GM12891 (cell line): ENCODE data around the gene TUBD1.
"Not testable (repeated sequence)": the region's sequence is repeated elsewhere in the genome, so short reads cannot be mapped to it uniquely, and the experiment has no call there.

ENCODE experiments used
- DNase-seq: peaks from one replicate; pipeline ENCODE4 v3.0.0; 2011; ENCODE audit warnings: low spot score; ENCODE audit not compliant: insufficient read length
- FAIRE-seq: peaks from 2 replicates; lab custom pipeline; 2011; peaks lifted over from hg19 to GRCh38; lab: Jason Lieb, UNC
- PAX5 ChIP-seq: IDR thresholded peaks from 2 replicates; pipeline ENCODE4 v1.6.1; 2011; ENCODE audit warnings: low read length, moderate library complexity, mild to moderate bottlenecking; ENCODE audit not compliant: insufficient read depth, severe bottlenecking
- POLR2A ChIP-seq: IDR thresholded peaks from 2 replicates; pipeline ENCODE4 v1.6.1; 2011; ENCODE audit warnings: low read depth, low read length, control low read depth
- POLR2AphosphoS5 ChIP-seq: IDR thresholded peaks from 2 replicates; pipeline ENCODE4 v1.6.1; 2011; ENCODE audit warnings: low read depth, low read length, control low read depth
- POU2F2 ChIP-seq: IDR thresholded peaks from 2 replicates; pipeline ENCODE4 v1.6.1; 2011; ENCODE audit warnings: low read depth, mild to moderate bottlenecking, control low read depth, low read length, moderate library complexity
- SPI1 ChIP-seq: IDR thresholded peaks from 2 replicates; pipeline ENCODE4 v1.6.1; 2011; ENCODE audit warnings: low read depth, low read length, control low read depth
- TAF1 ChIP-seq: IDR thresholded peaks from 2 replicates; pipeline ENCODE4 v1.6.1; 2011; ENCODE audit warnings: low read depth, low read length, control low read depth

TUBD1 gene

GRCh38 chr17:59876107-59876506, 16.6 kb downstream of the TUBD1 start:
- DNase-seq, result no peak
- no peak for TF ChIP-seq POLR2AphosphoS5
- TF ChIP-seq TAF1, result no peak
- TF ChIP-seq SPI1, result no peak
- TF ChIP-seq PAX5, result no peak
- TF ChIP-seq POLR2A, result no peak
- TF ChIP-seq POU2F2, result no peak
- no peak for FAIRE-seq

DNA sequence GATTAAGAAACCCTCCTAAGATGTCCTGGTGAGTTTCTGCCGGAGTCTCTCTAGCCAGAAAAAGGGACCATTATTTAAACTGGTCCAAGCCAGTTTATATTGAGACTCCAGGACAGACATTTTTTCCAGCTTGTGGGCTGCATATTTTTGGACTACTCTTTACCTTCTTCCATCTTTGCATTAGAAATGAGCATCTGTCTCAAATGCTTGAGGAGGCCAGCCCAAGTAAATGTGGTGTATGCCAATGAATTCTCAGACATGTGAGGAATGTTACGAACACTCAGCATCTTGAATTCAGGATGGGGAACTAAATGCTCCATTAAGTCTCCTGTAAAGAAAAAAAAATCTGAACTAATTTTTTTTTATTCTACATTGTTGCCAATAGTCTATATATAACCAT, 18.4 kb downstream of the TUBD1 start:
- no peak for TF ChIP-seq POLR2AphosphoS5
- FAIRE-seq (no peak), DNase-seq (no peak)

- FAIRE-seq, DNase-seq: not testable (repeated sequence)
Observed at GRCh38 chr17:59873414-59873813, 19.3 kb downstream of the TUBD1 start.

- DNase-seq (no peak), FAIRE-seq (no peak)
- no peak for TF ChIP-seq POLR2AphosphoS5
- no peak for TF ChIP-seq TAF1
- TF ChIP-seq PAX5, result no peak
Observed at GRCh38 chr17:59872351-59872750, 20.4 kb downstream of the TUBD1 start.

DNA sequence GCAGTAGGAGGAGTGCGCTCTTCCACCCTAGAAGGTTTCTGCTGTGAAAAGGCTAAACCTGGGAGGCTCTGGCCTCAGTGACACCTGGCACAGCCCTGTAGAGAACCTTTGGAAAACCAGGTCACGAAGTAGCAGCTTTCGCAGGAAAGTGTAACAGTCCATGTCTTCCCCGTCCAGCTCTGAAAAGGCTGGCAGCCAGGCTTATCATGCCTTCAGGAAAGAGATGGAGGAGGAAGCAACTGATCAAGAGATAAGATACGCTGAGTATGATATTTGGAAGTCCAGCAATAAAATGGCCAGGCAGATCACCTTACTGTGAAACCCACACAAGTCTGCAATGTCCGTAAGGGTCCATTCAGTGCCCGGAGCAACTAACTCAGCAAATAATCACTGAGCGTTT, 22.3 kb downstream of the TUBD1 start:
- TF ChIP-seq PAX5, result no peak
- no peak for TF ChIP-seq POLR2AphosphoS5
- no peak for TF ChIP-seq POLR2A
- no peak for TF ChIP-seq SPI1
- TF ChIP-seq TAF1, result no peak
- no peak for TF ChIP-seq POU2F2
- FAIRE-seq, result no peak
- DNase-seq, result no peak

DNA sequence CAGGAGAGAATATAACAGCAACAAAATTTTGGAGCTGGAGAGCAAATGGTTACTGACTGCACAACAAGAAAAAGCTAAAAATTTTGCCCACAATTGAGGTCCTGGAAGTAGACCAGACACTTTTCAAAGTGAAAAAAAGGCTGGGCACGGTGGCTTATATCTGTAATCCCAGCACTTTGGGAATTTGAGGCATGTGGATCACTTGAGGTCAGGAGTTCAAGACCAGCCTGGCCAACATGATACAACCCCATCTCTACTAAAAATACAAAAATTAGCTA, 22.9 kb downstream of the TUBD1 start:
- TF ChIP-seq SPI1, result no peak
- TF ChIP-seq POU2F2, result no peak
- TF ChIP-seq POLR2A, result no peak
- TF ChIP-seq POLR2AphosphoS5, result no peak
- no peak for TF ChIP-seq TAF1
- no peak for TF ChIP-seq PAX5
- FAIRE-seq, result no peak
- no peak for DNase-seq

- TF ChIP-seq POLR2AphosphoS5 (no peak), PAX5 (no peak), TAF1 (no peak), SPI1 (no peak)
- DNase-seq (no peak), FAIRE-seq (no peak)
Observed at GRCh38 chr17:59863616-59864015, 29.1 kb downstream of the TUBD1 start.

DNA sequence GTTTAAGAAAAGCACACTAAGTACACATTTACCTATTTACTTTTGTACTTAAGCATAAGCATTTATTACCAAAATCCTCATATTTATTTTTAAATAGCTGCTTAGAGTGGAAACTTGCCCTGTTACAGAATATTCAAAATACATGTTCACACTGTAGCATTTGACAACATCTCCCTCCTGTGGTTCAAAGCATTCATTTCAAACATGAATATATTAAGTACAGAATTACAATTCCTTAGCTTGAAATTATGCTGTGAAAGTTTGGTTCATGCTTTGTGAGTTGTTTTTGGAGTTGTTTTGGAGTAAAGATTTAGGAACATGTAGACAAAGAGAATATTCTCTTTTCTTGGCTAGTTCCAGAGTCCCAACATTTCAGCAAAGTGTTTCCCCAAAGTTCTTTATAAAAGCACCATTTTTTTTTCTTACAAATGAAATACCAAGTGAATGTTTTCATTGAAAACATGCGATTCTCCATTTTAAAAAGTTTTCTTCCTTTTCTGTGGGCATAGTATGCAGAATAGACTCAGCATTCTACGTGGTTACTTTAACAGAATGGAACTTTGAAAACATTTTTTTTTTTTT, 33.2 kb downstream of the TUBD1 start:
- DNase-seq (no peak), FAIRE-seq (no peak)
- TF ChIP-seq POLR2A (no peak), PAX5 (no peak), POLR2AphosphoS5 (no peak), TAF1 (no peak), POU2F2 (no peak)

DNA sequence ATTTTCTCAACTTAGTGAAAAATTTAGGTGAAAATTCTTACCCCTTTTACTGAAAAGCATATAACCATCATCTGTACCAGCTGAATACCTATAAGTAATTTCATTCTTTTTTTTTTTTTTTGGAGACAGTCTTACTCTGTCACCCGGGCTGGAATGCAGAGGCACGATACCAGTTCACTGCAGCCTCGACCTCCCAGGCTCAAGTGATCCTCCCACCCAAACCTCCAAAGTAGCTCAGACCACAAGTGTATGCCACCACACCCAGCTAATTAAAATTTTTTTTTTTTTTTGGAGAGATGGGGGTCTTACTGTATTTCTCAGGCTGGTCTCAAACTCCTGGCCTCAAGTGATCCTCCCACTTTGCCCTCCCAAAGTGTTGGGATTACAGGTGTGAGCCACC, 33.8 kb downstream of the TUBD1 start:
- no peak for FAIRE-seq
- no peak for DNase-seq
- TF ChIP-seq PAX5, result no peak
- TF ChIP-seq TAF1, result no peak
- TF ChIP-seq POU2F2, result no peak
- no peak for TF ChIP-seq POLR2AphosphoS5
- no peak for TF ChIP-seq SPI1
- no peak for TF ChIP-seq POLR2A

GRCh38 chr17:59858167-59858816, 34.5 kb downstream of the TUBD1 start:
- DNase-seq (no peak), FAIRE-seq (no peak)
- TF ChIP-seq PAX5 (no peak), POLR2A (no peak), POLR2AphosphoS5 (no peak), SPI1 (no peak), POU2F2 (no peak), TAF1 (no peak)
